HepG2 (cell line): ENCODE data around the gene BMPR1B. TPM values are rescaled to one million over a fixed set of nuclear protein-coding genes. Genes with fewer than 3 reads are reported as not detected.

Experiments
- ATAC-seq: fragments of 200-7000 bp; cut with Tn5 transposase; 3 replicates; pipeline ENCODE4 v1.9.1; 2020; ENCODE audit warnings: mild to moderate bottlenecking, moderate library complexity
- BruUV-seq: library from RNA; stranded (reverse); fragments of 400-500 nt; replicated peaks from 2 replicates; lab custom pipeline; 2021; lab: Mats Ljungman, UMichigan
- CTCF ChIA-PET: fragments of 300-600 bp; formaldehyde crosslinking; extraction: SDS; loops from one replicate; lab custom pipeline; 2021; ENCODE audit warnings: low total read pairs, inconsistent platforms, low intra/inter-chr PET ratio; lab: Yijun Ruan, JAX
- POLR2A ChIA-PET: fragments of 350-600 bp; sonication (Branson Sonifier 250); formaldehyde crosslinking; loops from one replicate; lab custom pipeline; 2020; ENCODE audit warnings: antibody characterized with exemption, inconsistent platforms; lab: Yijun Ruan, JAX
- DNase-seq: peaks from one replicate; pipeline ENCODE4 v3.0.0-alpha.2; 2015; ENCODE audit warnings: low spot score
- FAIRE-seq: peaks from 3 replicates; lab custom pipeline; 2011; peaks lifted over from hg19 to GRCh38; lab: Jason Lieb, UNC
- H2AFZ ChIP-seq: one replicate; pipeline ENCODE4 v1.6.1; 2011; ENCODE audit warnings: low read length, inconsistent platforms
- H3K27ac ChIP-seq: fragments of 300-600 bp; 3 replicates; pipeline ENCODE4 v1.8.0; 2011; ENCODE audit warnings: mixed run types, mild to moderate bottlenecking, mixed read lengths, low read length, inconsistent platforms; ENCODE audit not compliant: insufficient read depth; ENCODE audit errors: extremely low read length
- H3K27me3 ChIP-seq, 2 experiments: fragments of 200-600 bp in 1 of 2; 2 replicates in 1 of 2; 3 replicates in 1 of 2; pipeline versions ENCODE4 v1.6.0 to v1.8.0; 2011; ENCODE audit warnings: low read length in 2 of 2, mild to moderate bottlenecking in 2 of 2, moderate library complexity in 2 of 2, inconsistent platforms in 1 of 2; ENCODE audit not compliant: insufficient read depth in 2 of 2, control insufficient read depth in 1 of 2
- H3K36me3 ChIP-seq, 2 experiments: fragments of 200-600 bp in 1 of 2; replicated peaks in 1 of 2; 2 replicates in 1 of 2; 3 replicates in 1 of 2; pipeline versions ENCODE4 v1.5.1 to v1.8.0; 2011; ENCODE audit warnings: low read length in 2 of 2, inconsistent platforms in 1 of 2; ENCODE audit not compliant: insufficient read depth in 2 of 2, control insufficient read depth in 1 of 2
- H3K4me1 ChIP-seq: 2 replicates; pipeline ENCODE4 v1.5.1; 2012; ENCODE audit warnings: low read length, inconsistent platforms; ENCODE audit not compliant: insufficient read depth
- H3K4me2 ChIP-seq: 2 replicates; pipeline ENCODE4 v1.6.0; 2011; ENCODE audit warnings: low read depth, low read length, inconsistent platforms
- H3K4me3 ChIP-seq, 3 experiments: fragments of 200-600 bp in 1 of 3; sonication (generic), shearing (Covaris generic) in 1 of 3; replicated peaks in 1 of 3; 2 replicates each; pipeline ENCODE4 v1.5.1; 2011 to 2016; ENCODE audit warnings: low read length in 3 of 3, inconsistent platforms in 2 of 3, low read depth in 2 of 3, mild to moderate bottlenecking in 2 of 3, control low read depth in 1 of 3, mixed read lengths in 1 of 3; ENCODE audit not compliant: insufficient read depth in 1 of 3
- H3K79me2 ChIP-seq: one replicate; pipeline ENCODE4 v1.6.1; 2011; ENCODE audit warnings: low read length, inconsistent platforms; ENCODE audit not compliant: insufficient read depth
- H3K9ac ChIP-seq: 2 replicates; pipeline ENCODE4 v1.6.0; 2011; ENCODE audit warnings: mild to moderate bottlenecking, low read depth, low read length, inconsistent platforms; ENCODE audit not compliant: insufficient read depth
- H3K9me3 ChIP-seq: 2 replicates; pipeline ENCODE4 v1.5.1; 2012; ENCODE audit warnings: mild to moderate bottlenecking, low read length
- H4K20me1 ChIP-seq: 2 replicates; pipeline ENCODE4 v1.6.0; 2011; ENCODE audit warnings: inconsistent platforms, mild to moderate bottlenecking, low read length, moderate library complexity; ENCODE audit not compliant: insufficient read depth
- BORCS8-MEF2B ChIP-seq: sonication (generic); formaldehyde crosslinking; IDR thresholded peaks from 2 replicates; pipeline ENCODE4 v1.8.0; 2022; ENCODE audit warnings: mild to moderate bottlenecking, missing genetic modification reagents
- EED ChIP-seq: sonication (generic); formaldehyde crosslinking; IDR thresholded peaks from 2 replicates; pipeline ENCODE4 v1.5.0; 2020; ENCODE audit warnings: mild to moderate bottlenecking, missing genetic modification reagents
- GATAD2A ChIP-seq: IDR thresholded peaks from 2 replicates; pipeline ENCODE4 v1.6.1; 2016
- MZF1 ChIP-seq: sonication (generic); formaldehyde crosslinking; IDR thresholded peaks from 2 replicates; pipeline ENCODE4 v1.8.1; 2023; ENCODE audit warnings: mild to moderate bottlenecking, missing genetic modification reagents, borderline replicate concordance
- NCOA1 ChIP-seq: sonication (generic); formaldehyde crosslinking; IDR thresholded peaks from 2 replicates; pipeline ENCODE4 v1.9.0; 2021; ENCODE audit warnings: missing genetic modification reagents
- NFE2L2 ChIP-seq: fragments of 150-350 bp; IDR thresholded peaks from 2 replicates; pipeline ENCODE4 v1.6.1; 2014; ENCODE audit warnings: low read length
- TBX3 ChIP-seq: fragments of 450-650 bp; IDR thresholded peaks from 2 replicates; pipeline ENCODE4 v1.6.1; 2017; ENCODE audit warnings: antibody characterized with exemption, mild to moderate bottlenecking, inconsistent platforms, borderline replicate concordance
- ZBTB26 ChIP-seq: IDR thresholded peaks from 2 replicates; pipeline ENCODE4 v1.6.1; 2016; ENCODE audit warnings: missing compliant biosample characterization, missing genetic modification reagents, borderline replicate concordance
- ZNF18 ChIP-seq: sonication (generic); formaldehyde crosslinking; IDR thresholded peaks from 2 replicates; pipeline ENCODE4 v1.8.0; 2022; ENCODE audit warnings: mild to moderate bottlenecking, missing genetic modification reagents; ENCODE audit not compliant: insufficient replicate concordance
- ZNF430 ChIP-seq: sonication (generic); formaldehyde crosslinking; IDR thresholded peaks from 2 replicates; pipeline ENCODE4 v1.9.0; 2021; ENCODE audit warnings: mild to moderate bottlenecking, missing genetic modification reagents
- WGBS: methylation state at CpG from one replicate; pipeline ENCODE4 v1.1.6; 2017; ENCODE audit warnings: low lambda C conversion rate; 5-methylcytosine and 5-hydroxymethylcytosine counted together
- in situ Hi-C: cut with HindIII; loops from 2 replicates; pipeline ENCODE4 v1.10.0; 2017; ENCODE audit warnings: low pct_unique_long_range_greater_than_20kb; ENCODE audit not compliant: extremely low pct_ligation_motif_present
- intact Hi-C: fragments of 100-400 bp; cut with micrococcal nuclease; formaldehyde crosslinking; loops from one replicate; pipeline ENCODE4 v1.10.0; 2022; ENCODE audit not compliant: unreplicated experiment
- polyA plus RNA-seq, 8 experiments: library from polyadenylated mRNA; depleted of rRNA in 3 of 8; stranded (reverse) in 7 of 8; unstranded in 1 of 8; fragments of >200 nt; fragmentation: Illumina TruSeq in 4 of 8; extraction: Trizol in 4 of 8; gene quantifications; 2 replicates each; pipeline versions ENCODE4 v1.2.1 to v1.2.3, GENCODE V29; 2011 to 2016; ENCODE audit warnings: low read depth in 4 of 8, missing spikeins in 1 of 8, mixed read lengths in 1 of 8; ENCODE audit not compliant: insufficient read depth in 1 of 8
- total RNA-seq, 5 experiments: library from RNA; depleted of rRNA; stranded (reverse); fragments of >200 nt; fragmentation: Illumina TruSeq; extraction: Trizol; gene quantifications; 2 replicates each; pipeline ENCODE4 v1.2.3, GENCODE V29; 2016; ENCODE audit warnings: low read depth in 1 of 5

Gene BMPR1B
- total and polyA plus RNA-seq, 2 of the 13 experiments (the other 11 are each of a cell fraction or from before 2014, with no cell fraction given), result 0.07 TPM; not detected in 1

- H3K4me3 ChIP-seq, result no peak overlapping the region
- POLR2A ChIA-PET, result no interaction called here
- WGBS, result 21% methylated on average over 2 of the region's 2 CpGs
- H3K27me3 ChIP-seq, result no peaks in the 10 kb centered on the region
- BruUV-seq, result no TSS peak
- no peak for ATAC-seq
- no peak overlapping the region for H3K9ac ChIP-seq
- H3K9me3 ChIP-seq, result no peaks in the 10 kb centered on the region
- TF ChIP-seq EED (CRISPR knock-in tag), result no peak
- TF ChIP-seq NFE2L2, result no peak
- TF ChIP-seq BORCS8-MEF2B (CRISPR knock-in tag), result no peak
- no peak for TF ChIP-seq MZF1 (CRISPR knock-in tag)
- no peak for TF ChIP-seq ZBTB26
- no peak for TF ChIP-seq GATAD2A
- TF ChIP-seq ZNF430 (CRISPR knock-in tag), result no peak
- no peak for TF ChIP-seq NCOA1
- TF ChIP-seq ZNF18, result no peak
- no peak for TF ChIP-seq TBX3
- H2AFZ ChIP-seq, result no peak overlapping the region
- intact Hi-C loops, result loop anchor here (5.0 kb wide), 1 partner anchor 1965 kb away; no protein-coding TSS in a partner anchor
- H3K4me1 ChIP-seq, result peaks cover 9% of the 10 kb centered on the region; the same call in 1 of the 2 replicates
- H3K4me2 ChIP-seq, result no peak overlapping the region
- CTCF ChIA-PET, result no interaction called here
- H4K20me1 ChIP-seq, result no peaks in the 10 kb centered on the region
- H3K79me2 ChIP-seq, result no peaks in the 10 kb centered on the region
- no peaks in the 10 kb centered on the region for H3K36me3 ChIP-seq
- DNase-seq, result no peak
- in situ Hi-C loops, result no loop called here
- FAIRE-seq, result no peak
- H3K27ac ChIP-seq, result no peak overlapping the region
These were observed 35.5 kb upstream of the BMPR1B start for GRCh38 chr4:94722270-94722669.
